Epithelial cell of prostate (primary cell): ENCODE data around the gene PNPLA8.
A peak's percentile ranks its signal among the peaks of the same experiment; 100 is the strongest.

Experiments used
- DNase-seq: peaks from one replicate; pipeline ENCODE4 v3.0.0-alpha.2; 2011; ENCODE audit warnings: low read depth, low spot score
- H3K27ac ChIP-seq: fragments of 450-650 bp; 2 replicates; pipeline ENCODE4 v1.5.1; 2017; ENCODE audit warnings: mild to moderate bottlenecking

PNPLA8 gene

GRCh38 chr7:108450160-108450559, 75.8 kb downstream of the PNPLA8 start:
- no peak overlapping the region for H3K27ac ChIP-seq
- DNase-seq = no peak

- H3K27ac ChIP-seq = no peak overlapping the region
- no peak for DNase-seq
These were observed 76.4 kb downstream of the PNPLA8 start for GRCh38 chr7:108449521-108449920.

- no peak overlapping the region for H3K27ac ChIP-seq
- no peak for DNase-seq
These were observed 77.1 kb downstream of the PNPLA8 start for GRCh38 chr7:108448584-108449505.

GRCh38 chr7:108442039-108442568, 83.8 kb downstream of the PNPLA8 start:
- peak; percentile 16 for DNase-seq
- no peak overlapping the region for H3K27ac ChIP-seq

- DNase-seq = no peak
- H3K27ac ChIP-seq = no peak overlapping the region
These were observed 84.5 kb downstream of the PNPLA8 start for GRCh38 chr7:108441392-108441955.

GRCh38 chr7:108440613-108441012, 85.3 kb downstream of the PNPLA8 start:
- DNase-seq = no peak
- H3K27ac ChIP-seq = no peak overlapping the region

- DNase-seq = no peak
- no peak overlapping the region for H3K27ac ChIP-seq
These were observed 89.0 kb downstream of the PNPLA8 start for GRCh38 chr7:108436906-108437305.

GRCh38 chr7:108434010-108434409, 91.9 kb downstream of the PNPLA8 start:
- H3K27ac ChIP-seq = no peak overlapping the region
- DNase-seq = no peak

- no peak for DNase-seq
These were observed 94.8 kb downstream of the PNPLA8 start for GRCh38 chr7:108431099-108431498.

GRCh38 chr7:108430664-108431063, 95.3 kb downstream of the PNPLA8 start:
- DNase-seq = no peak
- H3K27ac ChIP-seq = no peak overlapping the region

More at GRCh38 chr7:108431099-108431498, 94.8 kb downstream of the PNPLA8 start:
- H3K27ac ChIP-seq = no peak overlapping the region

- no peak overlapping the region for H3K27ac ChIP-seq
- no peak for DNase-seq
These were observed 98.2 kb downstream of the PNPLA8 start for GRCh38 chr7:108427766-108428165.

- H3K27ac ChIP-seq = peak overlapping the region; percentile 57
- DNase-seq = peak; percentile 16
These were observed 100.1 kb downstream of the PNPLA8 start for GRCh38 chr7:108425714-108426275.

GRCh38 chr7:108424013-108424412, 101.9 kb downstream of the PNPLA8 start:
- no peak for DNase-seq
- H3K27ac ChIP-seq = no peak overlapping the region

GRCh38 chr7:108423089-108423989, 102.6 kb downstream of the PNPLA8 start:
- no peak for DNase-seq
- H3K27ac ChIP-seq = no peak overlapping the region

- DNase-seq = no peak
- H3K27ac ChIP-seq = no peak overlapping the region
These were observed 104.1 kb downstream of the PNPLA8 start for GRCh38 chr7:108421720-108422331.
